ENCODE measurements around the gene DGKH.

DGKH gene

GRCh38 chr13:42064259-42064658 is 15.8 kb downstream of the DGKH start:
- no peaks in the 10 kb centered on the region for H3K36me3 ChIP-seq (replicated peaks; ENCODE audit: insufficient read depth, low read length)
- no peak overlapping the region for H3K4me3 ChIP-seq (ENCODE audit: low read length)
- no peaks in the 10 kb centered on the region for H3K79me2 ChIP-seq (ENCODE audit: low read length)
- no peaks in the 10 kb centered on the region for H3K9me2 ChIP-seq (replicated peaks; ENCODE audit: insufficient read depth, low read length)
- H3K9me3 ChIP-seq (replicated peaks; ENCODE audit: insufficient read depth, low read length) = no peaks in the 10 kb centered on the region
- no peak overlapping the region for H3K4me2 ChIP-seq (ENCODE audit: low read depth, low read length)
- DNase-seq = no peak
- no peak overlapping the region for H3K27ac ChIP-seq (ENCODE audit: low read length)
- no peaks in the 10 kb centered on the region for H4K20me1 ChIP-seq (ENCODE audit: insufficient read depth, low read length)
- no peaks in the 10 kb centered on the region for H3K27me3 ChIP-seq (replicated peaks; ENCODE audit: insufficient read depth, low read length)
- no peak overlapping the region for H3K9ac ChIP-seq (ENCODE audit: low read length)
- H2AFZ ChIP-seq (ENCODE audit: low read length) = no peak overlapping the region
- TF ChIP-seq CTCF (IDR thresholded peaks at IDR 0.05; ENCODE audit: low read length) (no peak), EZH2 (optimal IDR thresholded peaks at IDR 0.05; ENCODE audit: low read depth, low read length) (no peak), EZH2phosphoT487 (IDR thresholded peaks at IDR 0.05; ENCODE audit: low read length) (no peak)
- no peaks in the 10 kb centered on the region for H3F3A ChIP-seq (ENCODE audit: insufficient read depth, low read length)
- H3K4me1 ChIP-seq (ENCODE audit: low read length) = peaks cover 7% of the 10 kb centered on the region

- Histone ChIP-seq H3K4me2 (ENCODE audit: low read depth, low read length) (no peak overlapping the region), H3K79me2 (ENCODE audit: low read length) (no peaks in the 10 kb centered on the region)
Measured at GRCh38 chr13:42064966-42065365, 16.5 kb downstream of the DGKH start.

GRCh38 chr13:42065414-42065813 is 17.0 kb downstream of the DGKH start:
- no peaks in the 10 kb centered on the region for H3K9me3 ChIP-seq (replicated peaks; ENCODE audit: insufficient read depth, low read length)
- no peak overlapping the region for H3K9ac ChIP-seq (ENCODE audit: low read length)
- H3K79me2 ChIP-seq (ENCODE audit: low read length) = no peaks in the 10 kb centered on the region
- no peaks in the 10 kb centered on the region for H3K27me3 ChIP-seq (replicated peaks; ENCODE audit: insufficient read depth, low read length)
- DNase-seq = no peak
- no peaks in the 10 kb centered on the region for H3F3A ChIP-seq (ENCODE audit: insufficient read depth, low read length)
- H3K27ac ChIP-seq (ENCODE audit: low read length) = no peak overlapping the region
- TF ChIP-seq EZH2phosphoT487 (IDR thresholded peaks at IDR 0.05; ENCODE audit: low read length) (no peak), CTCF (IDR thresholded peaks at IDR 0.05; ENCODE audit: low read length) (no peak), EZH2 (optimal IDR thresholded peaks at IDR 0.05; ENCODE audit: low read depth, low read length) (no peak)
- no peak overlapping the region for H3K4me3 ChIP-seq (ENCODE audit: low read length)
- no peak overlapping the region for H2AFZ ChIP-seq (ENCODE audit: low read length)
- no peaks in the 10 kb centered on the region for H3K9me2 ChIP-seq (replicated peaks; ENCODE audit: insufficient read depth, low read length)
- H3K4me2 ChIP-seq (ENCODE audit: low read depth, low read length) = no peak overlapping the region
- no peaks in the 10 kb centered on the region for H3K36me3 ChIP-seq (replicated peaks; ENCODE audit: insufficient read depth, low read length)
- H4K20me1 ChIP-seq (ENCODE audit: insufficient read depth, low read length) = no peaks in the 10 kb centered on the region
- H3K4me1 ChIP-seq (ENCODE audit: low read length) = 0 out of 2 replicates have a peak, but pooled peaks cover under 1% of the 10 kb centered on the region

More at GRCh38 chr13:42064966-42065365, 16.5 kb downstream of the DGKH start:
- TF ChIP-seq EZH2 (optimal IDR thresholded peaks at IDR 0.05; ENCODE audit: low read depth, low read length) (no peak), CTCF (IDR thresholded peaks at IDR 0.05; ENCODE audit: low read length) (no peak), EZH2phosphoT487 (IDR thresholded peaks at IDR 0.05; ENCODE audit: low read length) (no peak)
- DNase-seq = no peak
- Histone ChIP-seq H2AFZ (ENCODE audit: low read length) (no peak overlapping the region), H3K9me3 (replicated peaks; ENCODE audit: insufficient read depth, low read length) (no peaks in the 10 kb centered on the region), H3K9ac (ENCODE audit: low read length) (no peak overlapping the region), H3K9me2 (replicated peaks; ENCODE audit: insufficient read depth, low read length) (no peaks in the 10 kb centered on the region), H3K4me3 (ENCODE audit: low read length) (no peak overlapping the region), H3K27ac (ENCODE audit: low read length) (no peak overlapping the region), H3K36me3 (replicated peaks; ENCODE audit: insufficient read depth, low read length) (no peaks in the 10 kb centered on the region), H3K4me1 (ENCODE audit: low read length) (peaks cover 4% of the 10 kb centered on the region; the same call in 1 of the 2 replicates), H4K20me1 (ENCODE audit: insufficient read depth, low read length) (no peaks in the 10 kb centered on the region), H3K27me3 (replicated peaks; ENCODE audit: insufficient read depth, low read length) (no peaks in the 10 kb centered on the region), H3F3A (ENCODE audit: insufficient read depth, low read length) (no peaks in the 10 kb centered on the region)
